Progenitor cell of endocrine pancreas (in vitro differentiated cells): ENCODE measurements around the gene PSG6. TPM values are rescaled to one million over a fixed set of nuclear protein-coding genes. Genes with fewer than 3 reads are reported as not detected.
"Not testable (repeated sequence)": the region's sequence is repeated elsewhere in the genome, so short reads cannot be mapped to it uniquely, and the experiment has no call there.

Experiments used
- DNase-seq: peaks from one replicate; pipeline ENCODE4 v3.0.0; 2021; ENCODE audit warnings: low spot score; ENCODE audit not compliant: unreplicated experiment
- H3K27ac Mint-ChIP-seq: 2 replicates; pipeline ENCODE4 v1.8.0; 2021; ENCODE audit warnings: mild to moderate bottlenecking, moderate library complexity, mixed read lengths
- H3K27me3 Mint-ChIP-seq: 2 replicates; pipeline ENCODE4 v1.8.0; 2021; ENCODE audit warnings: mixed read lengths
- H3K36me3 Mint-ChIP-seq: 2 replicates; pipeline ENCODE4 v1.8.0; 2022; ENCODE audit warnings: mixed read lengths; ENCODE audit not compliant: insufficient read depth
- H3K4me1 Mint-ChIP-seq: 2 replicates; pipeline ENCODE4 v1.8.0; 2021; ENCODE audit warnings: low read depth, mixed read lengths
- H3K4me3 Mint-ChIP-seq: 2 replicates; pipeline ENCODE4 v1.8.0; 2021; ENCODE audit warnings: low read depth, mild to moderate bottlenecking, moderate library complexity, mixed read lengths
- H3K9me3 Mint-ChIP-seq: 2 replicates; pipeline ENCODE4 v1.8.0; 2021; ENCODE audit warnings: low read depth, mixed read lengths
- total RNA-seq: library from RNA; stranded (reverse); gene quantifications from 2 replicates; pipeline ENCODE4 v1.2.1, GENCODE V29; 2021
- TF ChIP-seq, protein P1 (sequence below): fragments of 200-600 bp; sonication (generic); IDR thresholded peaks from one replicate; pipeline ENCODE4 v1.5.0; 2021; ENCODE audit warnings: antibody characterized with exemption, mild to moderate bottlenecking; ENCODE audit not compliant: unreplicated experiment

PSG6 gene
- total RNA-seq, 1 donor from 2014 or later, result not detected

DNA sequence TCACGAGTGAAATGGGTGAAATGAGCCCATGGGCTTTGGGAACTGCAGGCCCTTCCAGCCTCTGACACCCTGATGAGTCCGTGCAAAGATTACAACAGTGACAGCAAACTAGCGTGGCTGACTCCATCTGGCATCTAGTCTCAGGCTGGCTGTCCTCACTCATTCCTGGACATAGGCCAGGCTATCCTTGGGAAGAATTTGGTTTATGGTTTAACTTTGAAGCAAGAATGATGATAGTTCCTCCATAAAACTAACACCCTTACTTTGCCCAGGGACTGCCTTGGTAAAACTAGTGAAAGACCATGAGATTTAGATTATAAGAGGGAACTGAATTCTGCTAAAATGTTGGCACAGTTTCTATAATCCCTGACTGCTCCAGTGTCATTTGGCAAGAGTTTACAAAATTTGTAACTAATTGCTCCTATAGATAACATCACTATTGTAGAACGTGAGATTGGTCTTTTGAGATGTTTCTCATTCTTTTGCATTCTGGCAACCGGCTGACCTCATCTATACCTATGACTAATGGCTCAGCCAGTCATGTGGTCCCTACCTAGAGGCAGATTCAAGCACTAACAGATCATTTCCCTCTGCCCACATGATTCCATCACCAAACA lies 14.9 kb upstream of the PSG6 start:
- not testable (repeated sequence) for H3K36me3 Mint-ChIP-seq, H3K27me3 Mint-ChIP-seq, DNase-seq, H3K4me3 Mint-ChIP-seq, H3K27ac Mint-ChIP-seq, H3K4me1 Mint-ChIP-seq
- H3K9me3 Mint-ChIP-seq, result peaks cover 57% of the 10 kb centered on the region

DNA sequence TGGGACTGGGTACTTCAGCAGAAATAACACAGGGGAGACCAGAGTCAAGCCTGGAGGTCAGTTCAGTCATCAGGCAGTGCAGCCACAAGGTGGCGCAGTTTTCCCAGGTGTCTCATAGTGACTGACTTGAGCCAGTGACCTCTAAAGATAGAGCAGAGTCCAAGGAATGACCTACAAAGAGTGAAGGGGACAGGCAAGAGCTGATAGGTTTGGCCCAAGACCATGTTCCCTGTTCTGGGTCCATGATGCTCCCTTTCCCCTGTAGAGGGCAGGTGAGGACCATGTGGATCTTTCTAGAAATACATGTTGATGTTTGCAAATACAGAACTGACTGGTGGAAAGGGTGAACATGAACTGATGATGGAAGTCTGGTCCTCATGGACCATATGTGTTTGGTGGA lies 12.5 kb upstream of the PSG6 start:
- H3K36me3 Mint-ChIP-seq, H3K27ac Mint-ChIP-seq, H3K4me3 Mint-ChIP-seq, DNase-seq, H3K4me1 Mint-ChIP-seq, H3K27me3 Mint-ChIP-seq: not testable (repeated sequence)
- H3K9me3 Mint-ChIP-seq, result peaks cover 55% of the 10 kb centered on the region

DNA sequence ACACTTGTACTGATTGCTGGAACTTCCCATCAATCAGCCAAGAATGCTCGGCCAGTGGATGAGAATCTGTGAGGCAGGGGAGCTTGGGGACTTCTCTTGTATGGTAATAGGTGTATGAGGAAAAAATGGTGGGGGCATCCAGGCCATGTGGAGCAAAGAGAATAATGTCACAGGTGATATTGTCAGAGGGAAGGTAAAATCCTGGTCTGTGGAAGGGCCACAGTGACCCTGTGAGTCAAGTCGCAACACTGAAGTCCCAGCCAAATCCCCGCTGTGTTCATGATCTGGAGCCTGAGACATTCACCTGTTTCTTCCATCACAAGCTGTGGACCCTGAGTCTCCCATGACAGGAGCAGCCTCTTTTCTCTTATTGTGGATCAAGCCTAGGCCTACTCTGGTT lies 11.2 kb upstream of the PSG6 start:
- no peak for DNase-seq
- Mint-ChIP-seq H3K36me3 (no peaks in the 10 kb centered on the region), H3K9me3 (peaks cover 48% of the 10 kb centered on the region), H3K4me3 (no peak overlapping the region), H3K4me1 (no peaks in the 10 kb centered on the region), H3K27me3 (no peaks in the 10 kb centered on the region), H3K27ac (no peak overlapping the region)
- TF ChIP-seq, protein P1, sequence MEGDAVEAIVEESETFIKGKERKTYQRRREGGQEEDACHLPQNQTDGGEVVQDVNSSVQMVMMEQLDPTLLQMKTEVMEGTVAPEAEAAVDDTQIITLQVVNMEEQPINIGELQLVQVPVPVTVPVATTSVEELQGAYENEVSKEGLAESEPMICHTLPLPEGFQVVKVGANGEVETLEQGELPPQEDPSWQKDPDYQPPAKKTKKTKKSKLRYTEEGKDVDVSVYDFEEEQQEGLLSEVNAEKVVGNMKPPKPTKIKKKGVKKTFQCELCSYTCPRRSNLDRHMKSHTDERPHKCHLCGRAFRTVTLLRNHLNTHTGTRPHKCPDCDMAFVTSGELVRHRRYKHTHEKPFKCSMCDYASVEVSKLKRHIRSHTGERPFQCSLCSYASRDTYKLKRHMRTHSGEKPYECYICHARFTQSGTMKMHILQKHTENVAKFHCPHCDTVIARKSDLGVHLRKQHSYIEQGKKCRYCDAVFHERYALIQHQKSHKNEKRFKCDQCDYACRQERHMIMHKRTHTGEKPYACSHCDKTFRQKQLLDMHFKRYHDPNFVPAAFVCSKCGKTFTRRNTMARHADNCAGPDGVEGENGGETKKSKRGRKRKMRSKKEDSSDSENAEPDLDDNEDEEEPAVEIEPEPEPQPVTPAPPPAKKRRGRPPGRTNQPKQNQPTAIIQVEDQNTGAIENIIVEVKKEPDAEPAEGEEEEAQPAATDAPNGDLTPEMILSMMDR, result no peak

DNA sequence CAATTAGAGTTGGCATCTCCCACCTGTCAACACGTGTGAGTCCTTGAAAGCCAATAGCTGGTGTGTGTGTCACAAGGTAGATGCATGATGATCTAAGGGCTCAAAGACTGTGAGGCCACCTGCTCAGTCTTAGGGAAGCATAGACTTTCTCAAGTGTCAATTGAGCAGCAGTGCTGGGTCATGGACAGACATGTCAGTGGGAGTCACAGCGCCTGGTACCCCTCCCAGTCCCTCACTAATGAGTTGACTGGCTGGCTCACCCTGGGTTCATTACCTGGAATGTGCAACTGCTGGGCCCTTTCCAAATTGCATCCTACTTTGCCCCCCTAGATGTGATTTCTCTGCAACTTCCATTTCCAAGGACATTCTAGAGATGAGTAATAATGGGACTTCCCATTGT lies 9.1 kb upstream of the PSG6 start:
- no peak for DNase-seq
- H3K4me3 Mint-ChIP-seq, result no peak overlapping the region
- TF ChIP-seq, protein P1, result no peak
- no peaks in the 10 kb centered on the region for H3K36me3 Mint-ChIP-seq
- H3K27me3 Mint-ChIP-seq, result no peaks in the 10 kb centered on the region
- H3K27ac Mint-ChIP-seq, result no peak overlapping the region
- peaks cover 51% of the 10 kb centered on the region for H3K9me3 Mint-ChIP-seq
- no peaks in the 10 kb centered on the region for H3K4me1 Mint-ChIP-seq

DNA sequence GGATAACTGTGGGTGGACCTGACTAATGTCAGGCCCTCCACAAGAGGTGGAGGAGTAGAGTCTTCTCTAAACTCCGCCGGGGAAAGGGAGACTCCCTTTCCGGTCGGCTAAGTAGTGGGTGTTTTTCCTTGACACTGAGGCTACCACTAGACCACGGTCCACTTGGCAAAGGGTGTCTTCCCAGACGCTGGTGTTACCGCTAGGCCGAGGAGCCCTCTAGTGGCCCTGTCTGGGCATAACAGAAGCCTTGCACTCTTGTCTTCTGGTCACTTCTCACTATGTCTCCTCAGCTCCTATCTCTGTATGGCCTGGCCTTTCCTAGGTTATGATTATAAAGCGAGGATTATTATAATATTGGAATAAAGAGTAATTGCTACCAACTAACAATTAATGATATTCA lies 5.4 kb upstream of the PSG6 start:
- not testable (repeated sequence) for H3K4me1 Mint-ChIP-seq, H3K4me3 Mint-ChIP-seq, H3K36me3 Mint-ChIP-seq, H3K27me3 Mint-ChIP-seq, DNase-seq, H3K27ac Mint-ChIP-seq
- H3K9me3 Mint-ChIP-seq, result peaks cover 54% of the 10 kb centered on the region

DNA sequence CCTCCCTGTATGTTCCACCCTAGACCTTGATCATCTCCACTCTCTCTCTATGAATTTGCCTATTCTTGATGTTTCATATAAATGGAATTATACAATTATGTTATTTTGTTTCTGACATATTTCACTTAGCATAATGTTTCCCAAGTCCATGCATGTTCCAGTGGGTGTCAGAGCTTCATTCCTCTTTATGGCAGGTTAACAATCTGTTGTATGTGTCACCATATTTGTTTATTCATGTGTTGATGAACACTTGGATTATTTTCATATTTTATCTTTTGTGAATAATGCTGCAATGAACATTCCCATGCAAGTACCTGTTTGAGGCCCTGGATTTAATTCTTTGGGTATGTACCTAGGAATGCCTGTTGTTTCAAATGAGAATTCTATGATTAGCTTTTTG lies 3.3 kb upstream of the PSG6 start:
- H3K27ac Mint-ChIP-seq, H3K27me3 Mint-ChIP-seq, H3K4me1 Mint-ChIP-seq, H3K36me3 Mint-ChIP-seq, DNase-seq, H3K4me3 Mint-ChIP-seq: not testable (repeated sequence)
- H3K9me3 Mint-ChIP-seq, result peaks cover 47% of the 10 kb centered on the region

DNA sequence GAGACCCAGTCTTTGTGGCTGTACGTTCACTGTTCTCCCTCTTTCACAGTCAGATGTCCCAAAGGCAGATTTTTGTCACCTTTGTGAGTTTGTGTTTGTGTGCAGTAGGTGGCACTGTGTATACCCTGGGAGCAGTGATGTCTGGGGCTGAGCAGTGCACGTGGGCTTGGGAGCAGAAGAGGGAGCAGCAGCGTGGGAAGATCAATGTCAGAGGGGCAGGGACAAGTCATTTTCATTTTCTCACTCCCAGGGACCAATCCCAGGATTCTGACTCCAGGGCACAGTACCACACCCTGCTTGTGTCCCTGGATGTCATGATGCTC lies 2.0 kb upstream of the PSG6 start:
- Mint-ChIP-seq H3K4me3 (no peak overlapping the region), H3K27me3 (no peaks in the 10 kb centered on the region), H3K36me3 (peaks cover 1% of the 10 kb centered on the region), H3K4me1 (no peaks in the 10 kb centered on the region), H3K9me3 (peaks cover 45% of the 10 kb centered on the region), H3K27ac (no peak overlapping the region)
- TF ChIP-seq, protein P1, result no peak
- no peak for DNase-seq

DNA sequence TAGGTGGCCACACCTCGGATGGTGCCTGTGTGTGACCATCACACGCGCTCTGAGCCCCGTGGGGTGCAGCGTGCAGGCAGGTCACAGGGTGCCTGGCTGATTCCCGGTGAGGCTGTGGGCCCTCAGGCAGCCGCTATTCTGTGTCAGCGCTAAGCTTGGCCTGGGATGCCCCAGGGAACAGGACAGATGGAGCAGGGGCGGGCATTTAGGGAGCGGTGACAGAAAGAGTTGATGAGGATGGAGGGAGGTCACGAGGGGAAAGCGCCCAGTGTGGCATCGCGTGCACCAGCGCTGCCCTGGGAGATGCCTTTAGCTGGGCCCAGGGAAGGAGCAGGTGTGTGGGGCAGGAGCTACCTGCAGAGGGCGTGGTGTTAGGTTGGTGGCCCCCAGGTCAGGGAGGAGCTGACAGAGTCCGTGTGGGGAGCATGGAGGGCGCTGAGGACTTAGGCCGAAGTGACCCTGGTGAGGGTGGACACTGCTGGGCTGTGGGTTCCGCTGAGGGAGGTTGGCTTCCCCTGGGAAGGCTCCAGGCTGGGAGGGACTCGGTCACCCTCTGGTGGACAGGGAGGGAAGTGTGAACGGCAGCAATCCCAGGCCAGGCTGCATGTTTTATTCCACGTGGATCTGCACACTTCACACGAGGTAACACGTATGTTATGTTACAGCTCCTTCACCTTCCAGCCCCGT lies 1.5 kb upstream of the PSG6 start:
- peaks cover 45% of the 10 kb centered on the region for H3K9me3 Mint-ChIP-seq
- H3K27ac Mint-ChIP-seq, DNase-seq, H3K4me1 Mint-ChIP-seq, H3K27me3 Mint-ChIP-seq, H3K4me3 Mint-ChIP-seq, H3K36me3 Mint-ChIP-seq: not testable (repeated sequence)

DNA sequence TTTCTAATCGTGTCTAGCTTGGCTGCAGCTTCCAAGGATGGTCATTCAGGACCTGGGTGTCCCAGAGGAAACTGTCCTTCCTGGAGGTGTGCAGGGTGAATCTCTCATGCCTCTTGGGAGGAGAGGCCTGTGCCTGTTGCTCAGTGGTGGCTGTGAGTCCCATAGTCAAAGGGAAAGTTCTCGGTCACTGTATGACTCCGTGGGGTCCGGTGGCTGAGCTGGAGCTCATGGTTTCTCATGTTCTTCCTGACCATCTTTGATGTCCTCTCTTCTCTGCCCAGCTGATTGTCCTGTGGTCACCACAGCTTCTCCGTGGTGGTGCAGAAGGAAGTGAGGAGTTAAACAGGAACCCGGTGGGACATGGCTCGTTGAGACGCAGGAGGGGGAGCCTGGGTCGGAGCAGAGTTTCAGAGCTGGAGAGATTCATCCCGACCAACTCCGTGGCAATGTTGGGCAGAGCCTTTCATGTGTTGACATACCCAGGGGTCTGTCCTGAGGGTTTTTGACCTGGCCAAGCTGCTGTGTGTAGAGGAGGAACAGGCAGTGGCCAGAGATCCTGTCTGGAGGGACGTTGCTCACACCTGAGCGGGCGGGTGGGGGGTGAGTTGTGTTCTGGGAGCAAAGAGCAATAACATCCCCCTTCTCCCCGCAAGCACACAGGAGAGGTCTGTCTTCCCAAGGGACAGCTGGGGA lies 829 bp upstream of the PSG6 start:
- not testable (repeated sequence) for DNase-seq, H3K4me3 Mint-ChIP-seq, H3K36me3 Mint-ChIP-seq, H3K27ac Mint-ChIP-seq, H3K4me1 Mint-ChIP-seq, H3K27me3 Mint-ChIP-seq
- peaks cover 47% of the 10 kb centered on the region for H3K9me3 Mint-ChIP-seq

DNA sequence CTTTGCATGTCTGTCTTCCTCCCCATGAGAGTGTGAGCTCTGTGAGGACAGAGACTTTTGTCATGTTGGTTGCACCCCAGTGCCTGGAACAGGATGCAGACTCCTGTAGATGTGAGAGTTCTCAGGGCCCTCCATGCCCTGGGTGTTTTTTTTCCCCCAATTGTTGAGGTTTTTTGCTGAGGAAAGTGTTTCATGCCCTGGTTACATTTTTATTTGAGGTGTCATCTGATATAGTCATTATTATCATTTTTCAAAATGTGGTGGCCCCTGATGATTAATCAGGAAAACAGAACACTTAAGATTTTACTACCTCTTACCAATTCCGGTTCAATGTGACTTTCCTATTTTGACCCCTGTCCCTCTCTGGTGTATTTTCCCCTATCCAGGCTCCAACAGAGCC lies 763 bp downstream of the PSG6 start:
- DNase-seq, H3K27ac Mint-ChIP-seq: not testable (repeated sequence)
- H3K9me3 Mint-ChIP-seq, result peaks cover 47% of the 10 kb centered on the region

More for the DNA sequence above, 763 bp downstream of the PSG6 start:
- H3K36me3 Mint-ChIP-seq, H3K4me1 Mint-ChIP-seq, H3K4me3 Mint-ChIP-seq, H3K27me3 Mint-ChIP-seq: not testable (repeated sequence)
